Activated T-helper 2 cell treated with anti-CD3 and anti-CD28 coated beads, Interferon-gamma antibody, Interleukin-2, Interleukin-4, amounts not matched to agents 10 μg/mL and 5 μg/mL and 100 μg/mL, durations not matched to agents 14 hours and 24 hours and 36 hours (primary cell): ENCODE measurements around the gene SPTLC3. TPM values are rescaled to one million over a fixed set of nuclear protein-coding genes. Genes with fewer than 3 reads are reported as not detected.

Source experiments
- DNase-seq: peaks from one replicate; pipeline ENCODE4 v3.0.0; 2021; ENCODE audit warnings: low spot score
- H3K27ac Mint-ChIP-seq: one replicate; pipeline ENCODE4 v1.8.0; 2021; ENCODE audit warnings: mixed read lengths
- H3K27me3 Mint-ChIP-seq: one replicate; pipeline ENCODE4 v1.8.0; 2021; ENCODE audit warnings: low read depth, mixed read lengths
- H3K36me3 Mint-ChIP-seq: one replicate; pipeline ENCODE4 v1.8.0; 2021; ENCODE audit warnings: low read depth, mixed read lengths
- H3K4me1 Mint-ChIP-seq: one replicate; pipeline ENCODE4 v1.8.0; 2021; ENCODE audit warnings: low read depth, mixed read lengths
- H3K4me3 Mint-ChIP-seq: one replicate; pipeline ENCODE4 v1.8.0; 2021; ENCODE audit warnings: low read depth, mild to moderate bottlenecking, moderate library complexity, mixed read lengths
- H3K9me3 Mint-ChIP-seq: one replicate; pipeline ENCODE4 v1.8.0; 2021; ENCODE audit warnings: mixed read lengths
- intact Hi-C: fragments of 100-400 bp; cut with micrococcal nuclease; formaldehyde crosslinking; loops from one replicate; pipeline ENCODE4 v1.15.1; 2023
- total RNA-seq: library from RNA; stranded (reverse); gene quantifications from 2 replicates; pipeline ENCODE4 v1.2.3, GENCODE V29; 2022

SPTLC3 gene
- total RNA-seq, 1 donor from 2014 or later, result 0.68 TPM

- no peak for DNase-seq
- Mint-ChIP-seq H3K4me3 (no peak overlapping the region), H3K27me3 (no peaks in the 10 kb centered on the region), H3K27ac (no peak overlapping the region), H3K9me3 (peaks cover 24% of the 10 kb centered on the region), H3K36me3 (peaks cover 4% of the 10 kb centered on the region), H3K4me1 (peaks cover 2% of the 10 kb centered on the region)
- intact Hi-C loops, result no loop called here
Observed at GRCh38 chr20:13024596-13024995, 15.8 kb downstream of the SPTLC3 start.

DNA sequence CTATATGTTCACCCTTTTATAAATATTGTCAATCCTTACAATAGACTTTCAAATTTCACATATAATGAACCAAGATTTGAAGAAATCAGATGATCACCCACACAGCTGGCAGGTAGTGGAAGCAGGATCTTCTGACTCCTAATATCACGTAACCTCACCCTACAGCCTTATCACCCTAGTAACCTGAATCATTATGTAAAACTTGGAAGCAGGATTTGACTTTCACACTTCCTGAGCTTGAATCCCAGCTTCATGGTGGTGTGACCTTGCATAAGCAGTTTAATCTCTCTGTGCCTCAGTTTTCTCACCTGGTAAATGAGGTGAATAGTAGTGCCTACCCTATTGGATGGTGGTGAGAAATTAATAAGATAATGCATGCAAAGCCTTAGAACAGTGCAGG lies 16.4 kb downstream of the SPTLC3 start:
- intact Hi-C loops, result no loop called here
- H3K4me3 Mint-ChIP-seq, result no peak overlapping the region
- no peaks in the 10 kb centered on the region for H3K27me3 Mint-ChIP-seq
- peaks cover 4% of the 10 kb centered on the region for H3K36me3 Mint-ChIP-seq
- peaks cover 24% of the 10 kb centered on the region for H3K9me3 Mint-ChIP-seq
- no peak overlapping the region for H3K27ac Mint-ChIP-seq
- DNase-seq, result no peak
- H3K4me1 Mint-ChIP-seq, result peaks cover 2% of the 10 kb centered on the region

GRCh38 chr20:13028001-13028400 lies 19.2 kb downstream of the SPTLC3 start:
- Mint-ChIP-seq H3K4me3 (no peak overlapping the region), H3K27me3 (no peaks in the 10 kb centered on the region), H3K4me1 (no peaks in the 10 kb centered on the region), H3K9me3 (peaks cover 3% of the 10 kb centered on the region), H3K27ac (no peak overlapping the region), H3K36me3 (no peaks in the 10 kb centered on the region)
- intact Hi-C loops, result no loop called here
- DNase-seq, result no peak

DNA sequence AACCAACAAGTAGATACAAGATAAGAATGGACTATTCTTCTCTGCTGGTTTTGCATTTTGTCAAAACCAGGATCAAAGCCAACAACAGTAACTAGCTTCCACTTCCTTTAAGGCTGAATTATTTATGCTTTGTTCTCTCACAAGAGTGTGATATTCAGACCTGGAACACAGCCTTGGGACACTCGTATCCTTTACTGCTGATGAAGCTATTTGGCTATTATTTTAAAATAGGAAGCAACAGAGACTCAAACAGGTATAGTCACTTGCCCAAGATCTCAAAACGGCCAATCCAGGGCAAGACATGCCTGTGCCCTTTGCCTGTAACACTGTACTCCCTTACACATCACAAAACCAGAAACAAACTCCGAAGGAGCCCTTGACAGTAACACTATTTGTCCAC lies 19.9 kb downstream of the SPTLC3 start:
- Mint-ChIP-seq H3K9me3 (no peaks in the 10 kb centered on the region), H3K27me3 (no peaks in the 10 kb centered on the region), H3K4me1 (no peaks in the 10 kb centered on the region), H3K27ac (no peak overlapping the region), H3K36me3 (no peaks in the 10 kb centered on the region), H3K4me3 (no peak overlapping the region)
- no peak for DNase-seq
- intact Hi-C loops, result no loop called here

DNA sequence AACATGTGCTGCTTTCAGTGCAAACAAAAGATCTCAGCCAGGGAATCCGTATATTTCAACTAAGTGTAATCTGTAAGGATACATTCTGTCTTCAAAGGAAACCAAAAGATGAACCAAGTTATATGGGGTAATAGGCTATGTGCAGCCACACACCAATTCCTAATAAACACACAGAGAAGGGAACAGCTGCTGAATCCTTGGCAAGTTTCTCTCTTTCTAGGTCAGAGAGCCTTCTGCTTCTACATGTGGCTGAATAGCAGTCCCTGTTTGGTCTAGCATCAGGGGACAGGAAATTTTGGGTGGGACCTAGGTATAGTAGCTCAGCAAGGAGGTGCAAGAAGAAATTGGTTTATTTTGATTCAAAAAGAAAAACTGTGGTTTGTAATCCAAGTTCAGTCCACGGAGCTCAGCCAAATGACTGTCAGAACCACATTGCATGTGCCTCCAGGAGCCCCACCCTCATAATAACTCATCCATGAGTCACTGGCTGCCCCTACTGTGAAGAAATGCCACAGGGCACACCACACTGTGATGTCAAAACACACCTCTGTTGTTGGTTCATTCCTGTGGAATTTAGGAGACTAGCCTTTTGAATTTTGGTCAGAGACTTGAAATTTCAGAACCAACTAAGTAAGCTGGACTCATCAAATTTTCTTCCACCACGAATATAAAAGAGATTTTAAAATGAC lies 21.1 kb downstream of the SPTLC3 start:
- Mint-ChIP-seq H3K27me3 (no peaks in the 10 kb centered on the region), H3K4me3 (no peak overlapping the region), H3K36me3 (no peaks in the 10 kb centered on the region), H3K9me3 (no peaks in the 10 kb centered on the region), H3K4me1 (no peaks in the 10 kb centered on the region), H3K27ac (no peak overlapping the region)
- intact Hi-C loops, result no loop called here
- no peak for DNase-seq

DNA sequence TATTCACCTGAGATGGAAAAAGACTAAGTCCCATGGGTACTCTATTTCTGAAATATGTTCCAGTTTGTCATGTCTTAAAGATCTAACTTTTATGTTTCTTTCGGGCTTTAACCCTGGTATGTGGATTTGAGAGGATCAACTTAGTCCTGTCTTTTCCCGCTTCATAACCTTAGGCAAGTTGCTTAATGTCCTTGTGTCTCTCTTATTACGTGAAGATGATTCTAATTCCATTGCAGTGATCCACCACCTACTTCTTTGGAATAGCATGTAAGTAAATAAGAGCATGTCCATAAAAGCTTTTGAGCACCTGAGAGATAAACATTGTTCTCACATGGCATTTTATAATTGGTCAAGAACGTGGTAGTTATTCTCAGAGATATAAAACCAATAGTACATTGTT lies 23.0 kb downstream of the SPTLC3 start:
- Mint-ChIP-seq H3K27ac (no peak overlapping the region), H3K27me3 (no peaks in the 10 kb centered on the region), H3K9me3 (no peaks in the 10 kb centered on the region), H3K4me3 (no peak overlapping the region), H3K4me1 (no peaks in the 10 kb centered on the region), H3K36me3 (no peaks in the 10 kb centered on the region)
- no peak for DNase-seq
- intact Hi-C loops, result no loop called here

GRCh38 chr20:13034115-13034514 lies 25.3 kb downstream of the SPTLC3 start:
- Mint-ChIP-seq H3K27ac (no peak overlapping the region), H3K36me3 (no peaks in the 10 kb centered on the region), H3K9me3 (no peaks in the 10 kb centered on the region), H3K4me3 (no peak overlapping the region), H3K4me1 (no peaks in the 10 kb centered on the region), H3K27me3 (peaks cover 2% of the 10 kb centered on the region)
- intact Hi-C loops, result no loop called here
- no peak for DNase-seq

GRCh38 chr20:13034936-13035335 lies 26.2 kb downstream of the SPTLC3 start:
- H3K4me1 Mint-ChIP-seq, result no peaks in the 10 kb centered on the region
- no peak overlapping the region for H3K4me3 Mint-ChIP-seq
- DNase-seq, result no peak
- H3K36me3 Mint-ChIP-seq, result no peaks in the 10 kb centered on the region
- H3K27me3 Mint-ChIP-seq, result peaks cover 2% of the 10 kb centered on the region
- H3K9me3 Mint-ChIP-seq, result no peaks in the 10 kb centered on the region
- intact Hi-C loops, result no loop called here
- no peak overlapping the region for H3K27ac Mint-ChIP-seq

DNA sequence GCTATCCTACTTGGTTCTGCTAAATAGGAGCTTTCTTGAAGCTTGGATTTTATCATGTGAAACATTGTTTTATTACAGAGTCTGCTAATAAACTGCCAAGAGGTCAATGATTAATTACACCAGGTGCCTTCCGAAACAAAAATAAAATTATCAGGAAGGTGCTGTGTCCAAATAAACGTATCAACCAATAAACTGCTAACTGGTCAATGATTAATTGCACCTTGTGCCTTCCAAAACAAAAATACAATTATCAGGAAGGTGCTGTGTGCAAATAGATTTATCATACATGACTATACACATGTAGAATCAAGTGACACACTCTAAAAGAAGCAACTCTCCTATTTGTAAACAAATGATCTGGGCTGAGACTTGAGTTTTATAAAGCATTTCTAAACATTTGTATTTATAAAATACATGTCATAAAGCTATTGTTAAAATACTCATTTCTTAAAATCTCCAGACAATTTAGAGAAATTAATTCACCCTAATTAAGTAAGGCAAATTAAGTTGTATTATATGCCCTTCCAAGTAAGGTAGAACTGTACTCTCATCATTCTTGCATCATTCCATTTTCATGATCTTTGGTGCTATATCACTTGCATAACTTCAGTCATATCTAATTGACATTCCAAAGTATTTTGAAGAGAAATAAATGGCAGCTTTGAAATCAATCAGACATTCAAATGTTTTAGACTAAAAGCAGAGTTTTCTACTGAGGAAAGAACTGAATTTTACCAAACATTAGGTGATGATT lies 26.8 kb downstream of the SPTLC3 start:
- H3K27ac Mint-ChIP-seq, result no peak overlapping the region
- no peak for DNase-seq
- no peaks in the 10 kb centered on the region for H3K36me3 Mint-ChIP-seq
- no peaks in the 10 kb centered on the region for H3K4me1 Mint-ChIP-seq
- no peaks in the 10 kb centered on the region for H3K9me3 Mint-ChIP-seq
- intact Hi-C loops, result no loop called here
- H3K27me3 Mint-ChIP-seq, result peaks cover 2% of the 10 kb centered on the region
- no peak overlapping the region for H3K4me3 Mint-ChIP-seq

DNA sequence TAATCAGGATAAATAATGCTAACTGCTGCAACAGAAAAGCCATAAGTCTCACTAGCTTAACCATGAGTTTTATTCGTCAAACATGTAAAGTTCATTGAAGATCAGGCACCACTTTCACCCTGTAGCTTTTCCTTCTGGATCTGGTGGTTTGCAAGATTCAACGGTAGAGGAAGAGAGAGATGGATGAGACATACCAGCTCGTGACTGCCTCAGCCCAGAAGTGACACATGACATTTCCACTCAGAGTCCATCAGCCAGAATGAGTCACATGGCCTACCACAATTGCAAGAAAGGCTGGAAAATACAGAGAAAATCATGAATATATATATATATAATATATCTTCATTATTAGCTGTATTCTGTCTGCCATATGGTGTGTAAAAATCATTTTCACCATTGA lies 29.0 kb downstream of the SPTLC3 start:
- DNase-seq, result no peak
- no peak overlapping the region for H3K27ac Mint-ChIP-seq
- H3K4me1 Mint-ChIP-seq, result no peaks in the 10 kb centered on the region
- H3K4me3 Mint-ChIP-seq, result no peak overlapping the region
- peaks cover 2% of the 10 kb centered on the region for H3K27me3 Mint-ChIP-seq
- no peaks in the 10 kb centered on the region for H3K9me3 Mint-ChIP-seq
- intact Hi-C loops, result no loop called here
- H3K36me3 Mint-ChIP-seq, result no peaks in the 10 kb centered on the region

DNA sequence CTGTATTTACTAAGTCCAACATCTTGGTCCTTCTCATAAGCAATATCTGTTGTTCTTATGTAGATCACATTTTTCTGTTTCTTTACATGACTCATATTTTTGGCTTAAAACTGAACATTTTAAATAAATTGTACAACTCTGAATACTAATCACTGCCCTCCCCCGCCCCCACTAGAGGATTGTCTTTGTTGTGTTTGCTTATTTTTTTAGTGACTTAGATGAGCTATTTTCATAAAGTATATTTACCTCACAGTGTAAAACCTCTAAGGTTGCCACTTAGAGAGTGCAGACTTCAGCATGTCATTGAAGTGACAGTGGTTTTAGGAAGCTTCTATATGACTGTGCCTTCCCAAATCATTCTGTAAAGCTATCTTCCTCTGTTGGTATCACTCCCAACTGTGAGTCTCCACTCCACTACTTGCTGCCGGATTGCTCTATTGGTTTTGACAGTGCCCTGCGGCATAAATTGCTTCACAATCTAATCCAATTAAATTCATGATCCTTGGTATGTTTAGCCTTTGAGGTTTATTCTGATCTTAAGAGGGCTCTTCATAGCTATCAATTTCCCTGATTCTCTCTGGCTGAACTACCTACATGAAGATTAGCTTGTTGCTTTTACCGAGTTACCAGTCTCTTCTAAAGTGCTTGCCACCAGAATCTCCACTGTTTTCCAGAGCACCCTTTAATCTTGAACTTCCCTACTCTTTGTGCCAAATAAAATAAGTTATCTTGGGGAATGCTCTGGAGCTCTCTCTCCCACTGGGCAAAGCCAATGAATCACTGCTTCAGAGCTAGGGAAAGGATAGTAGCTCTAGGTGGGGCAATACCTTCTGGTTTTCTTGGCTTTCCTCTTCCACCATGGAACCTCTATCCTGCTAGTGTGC lies 33.0 kb downstream of the SPTLC3 start:
- Mint-ChIP-seq H3K27ac (no peak overlapping the region), H3K36me3 (no peaks in the 10 kb centered on the region), H3K4me3 (no peak overlapping the region), H3K9me3 (no peaks in the 10 kb centered on the region), H3K27me3 (peaks cover 2% of the 10 kb centered on the region), H3K4me1 (no peaks in the 10 kb centered on the region)
- intact Hi-C loops, result no loop called here
- no peak for DNase-seq

DNA sequence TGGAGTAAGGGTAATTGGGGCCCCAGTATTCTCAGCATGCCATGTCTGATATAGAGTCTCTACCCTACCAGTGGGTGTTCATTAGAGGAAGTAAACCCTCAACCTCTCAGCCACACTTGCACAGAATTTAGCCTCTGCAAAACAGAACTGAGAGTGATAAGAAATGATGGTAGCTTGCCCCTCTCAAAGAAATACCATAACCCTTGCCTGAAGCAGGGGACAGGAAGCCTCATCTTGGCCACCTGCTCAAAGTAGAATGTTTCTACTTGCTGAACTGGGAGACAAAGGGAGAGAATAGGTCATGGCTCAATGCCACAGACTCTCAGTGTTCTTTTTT lies 33.7 kb downstream of the SPTLC3 start:
- Mint-ChIP-seq H3K27me3 (peaks cover 2% of the 10 kb centered on the region), H3K9me3 (no peaks in the 10 kb centered on the region), H3K4me1 (no peaks in the 10 kb centered on the region), H3K27ac (no peak overlapping the region), H3K36me3 (no peaks in the 10 kb centered on the region), H3K4me3 (no peak overlapping the region)
- intact Hi-C loops, result no loop called here
- no peak for DNase-seq

DNA sequence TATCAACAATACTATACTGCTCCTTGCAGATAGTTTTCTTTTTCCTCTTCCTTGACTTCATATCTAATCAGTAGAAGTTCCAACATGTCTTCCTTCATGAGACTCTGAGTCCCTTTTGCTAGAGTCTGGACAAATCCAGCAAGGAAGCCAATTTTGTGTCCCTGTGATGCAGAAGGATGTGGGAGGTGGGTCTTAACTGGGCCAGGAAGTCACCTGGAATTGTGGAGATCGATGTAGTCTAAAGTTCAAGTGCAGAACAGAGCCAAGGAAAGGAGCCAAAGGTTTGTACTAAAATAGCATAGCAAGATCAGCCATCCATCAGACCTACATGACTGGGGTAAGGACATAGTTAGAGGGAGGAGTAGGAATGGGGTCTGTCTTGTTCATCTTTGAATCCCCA lies 37.6 kb downstream of the SPTLC3 start:
- H3K36me3 Mint-ChIP-seq, result no peaks in the 10 kb centered on the region
- no peak overlapping the region for H3K4me3 Mint-ChIP-seq
- intact Hi-C loops, result no loop called here
- no peaks in the 10 kb centered on the region for H3K27me3 Mint-ChIP-seq
- no peaks in the 10 kb centered on the region for H3K4me1 Mint-ChIP-seq
- no peaks in the 10 kb centered on the region for H3K9me3 Mint-ChIP-seq
- no peak for DNase-seq
- no peak overlapping the region for H3K27ac Mint-ChIP-seq
